ENCODE data around the gene SCARB1.

GRCh38 chr12:124872068-124872719 lies 8.5 kb upstream of the SCARB1 start:
- TF ChIP-seq CTCF (IDR thresholded peaks at IDR 0.05) (no peak), POLR2A (IDR thresholded peaks at IDR 0.05) (no peak)
